CD1c-positive myeloid dendritic cell (primary cell): ENCODE results near the gene SMIM14.
"Not testable (repeated sequence)": the region's sequence is repeated elsewhere in the genome, so short reads cannot be mapped to it uniquely, and the experiment has no call there.

Experiments
- DNase-seq: peaks from one replicate; pipeline ENCODE4 v3.0.0-alpha.2; 2016; ENCODE audit errors: extremely low spot score

The SMIM14 gene

GRCh38 chr4:39638354-39639239, at the start of gene SMIM14:
SMIM14 (minus strand) TSS chr4:39638865; CDS start chr4:39605145, 33,720 bp downstream.
- peak; percentile 99 for DNase-seq

- no peak for DNase-seq
Observed at GRCh38 chr4:39687014-39687413, 48.3 kb upstream of the SMIM14 start.

GRCh38 chr4:39685990-39686389, 47.3 kb upstream of the SMIM14 start:
- DNase-seq: no peak

- DNase-seq: peak; percentile 72
Observed at GRCh38 chr4:39682138-39682537, 43.5 kb upstream of the SMIM14 start.

GRCh38 chr4:39681003-39681402, 42.3 kb upstream of the SMIM14 start:
- DNase-seq: not testable (repeated sequence)

GRCh38 chr4:39675681-39676080, 37.0 kb upstream of the SMIM14 start:
- DNase-seq: not testable (repeated sequence)

- not testable (repeated sequence) for DNase-seq
Observed at GRCh38 chr4:39670296-39670695, 31.6 kb upstream of the SMIM14 start.

- DNase-seq: no peak
Observed at GRCh38 chr4:39668887-39669286, 30.2 kb upstream of the SMIM14 start.

- DNase-seq: no peak
Observed at GRCh38 chr4:39667706-39668105, 29.0 kb upstream of the SMIM14 start.

- DNase-seq: no peak
Observed at GRCh38 chr4:39664828-39665731, 26.4 kb upstream of the SMIM14 start.

GRCh38 chr4:39662683-39663082, 24.0 kb upstream of the SMIM14 start:
- no peak for DNase-seq

- no peak for DNase-seq
Observed at GRCh38 chr4:39660757-39661156, 22.1 kb upstream of the SMIM14 start.

- DNase-seq: no peak
Observed at GRCh38 chr4:39660045-39660444, 21.4 kb upstream of the SMIM14 start.

GRCh38 chr4:39658756-39659155, 20.1 kb upstream of the SMIM14 start:
- DNase-seq: peak; percentile 15

- no peak for DNase-seq
Observed at GRCh38 chr4:39657465-39657864, 18.8 kb upstream of the SMIM14 start.

GRCh38 chr4:39656638-39657037, 18.0 kb upstream of the SMIM14 start:
- not testable (repeated sequence) for DNase-seq

- no peak for DNase-seq
Observed at GRCh38 chr4:39655876-39656275, 17.2 kb upstream of the SMIM14 start.

GRCh38 chr4:39655211-39655610, 16.5 kb upstream of the SMIM14 start:
- DNase-seq: no peak

- not testable (repeated sequence) for DNase-seq
Observed at GRCh38 chr4:39651586-39651985, 12.9 kb upstream of the SMIM14 start.

- no peak for DNase-seq
Observed at GRCh38 chr4:39649639-39650265, 11.1 kb upstream of the SMIM14 start.

- DNase-seq: no peak
Observed at GRCh38 chr4:39648827-39649558, 10.3 kb upstream of the SMIM14 start.
